HG03558 (cell line): ENCODE measurements around the gene HS3ST3B1.

Experiments
- ATAC-seq: cut with Tn5 transposase; IDR thresholded peaks from one replicate; pipeline ENCODE4 v1.9.1; 2021; ENCODE audit warnings: moderate number of reproducible peaks; ENCODE audit not compliant: unreplicated experiment; ENCODE audit errors: extremely low read depth

HS3ST3B1 gene

DNA sequence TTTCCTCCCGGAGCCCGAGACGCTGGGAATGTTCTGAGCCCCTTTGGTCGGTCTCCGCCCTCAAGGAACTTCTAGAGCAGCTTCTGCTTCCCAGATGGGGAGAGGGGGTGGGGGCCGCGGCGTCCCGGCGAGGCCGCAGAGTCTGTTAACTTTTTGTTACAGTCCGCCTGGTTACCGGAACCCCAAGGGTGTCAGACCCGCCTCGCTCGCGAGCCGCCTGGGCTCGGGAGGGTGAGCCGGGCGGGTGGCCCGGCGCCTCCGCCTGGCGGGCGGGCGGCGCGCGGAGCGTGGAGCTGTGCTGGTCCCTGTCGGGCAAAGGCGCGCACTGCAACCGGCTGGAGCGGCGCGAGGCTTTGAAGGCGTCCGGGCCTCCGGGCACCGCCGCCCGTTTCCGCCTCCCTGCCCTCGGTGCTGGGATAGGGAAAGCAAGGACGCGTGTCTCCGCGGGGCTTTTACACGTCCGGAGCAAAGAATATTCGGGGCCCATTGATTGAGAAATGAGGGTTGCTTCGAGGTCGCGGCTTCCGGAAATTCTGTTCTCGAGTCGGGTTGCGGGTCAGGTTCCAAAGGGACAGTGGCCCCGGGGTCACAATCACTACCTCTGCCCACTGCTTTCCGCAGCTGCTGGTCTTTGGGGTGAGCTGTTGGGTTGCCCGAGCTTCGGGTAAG is 1.7 kb downstream of the HS3ST3B1 start:
- no peak for ATAC-seq

DNA sequence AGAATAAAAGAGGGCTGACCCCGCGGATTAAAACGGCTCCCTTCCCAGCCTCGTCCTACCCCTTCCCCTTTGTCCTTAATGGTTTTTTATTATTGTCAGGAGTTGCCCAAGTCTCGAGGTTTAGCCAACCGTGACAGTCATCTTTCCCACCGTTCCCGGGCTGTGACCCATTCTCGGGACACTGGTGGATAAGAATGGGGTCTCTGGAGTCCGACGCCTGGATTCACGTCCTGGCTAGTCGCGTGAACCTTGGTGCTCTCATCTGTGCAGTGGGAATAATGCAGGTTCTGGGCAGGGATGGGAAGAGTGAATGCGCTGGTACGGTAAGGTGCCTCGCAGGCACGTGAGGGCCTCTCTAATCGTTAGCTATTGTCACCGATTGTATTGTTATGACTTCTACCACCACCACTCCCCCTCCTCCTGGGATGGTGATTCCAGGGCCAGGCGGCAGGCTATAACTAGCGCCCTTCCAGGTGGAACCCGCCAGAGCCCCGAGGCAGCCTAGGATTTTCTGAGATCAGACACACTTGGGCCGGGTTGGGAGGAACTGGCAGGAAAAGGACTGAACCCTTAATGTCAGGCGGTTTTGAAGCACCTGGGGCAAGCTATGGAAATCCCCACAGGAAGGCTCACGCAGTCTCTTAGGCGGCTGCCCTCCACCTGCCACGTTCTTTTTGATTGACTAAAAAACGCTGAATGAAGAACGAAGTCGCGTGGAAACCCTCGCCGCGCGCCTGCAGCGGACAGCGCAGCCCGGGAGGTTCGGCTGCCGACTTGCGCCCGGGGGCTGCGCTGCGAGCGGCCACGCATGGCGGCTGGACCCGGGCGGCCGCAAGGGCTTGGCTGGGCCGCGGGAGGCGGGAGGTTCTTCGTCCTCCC is 2.7 kb downstream of the HS3ST3B1 start:
- ATAC-seq = no peak

DNA sequence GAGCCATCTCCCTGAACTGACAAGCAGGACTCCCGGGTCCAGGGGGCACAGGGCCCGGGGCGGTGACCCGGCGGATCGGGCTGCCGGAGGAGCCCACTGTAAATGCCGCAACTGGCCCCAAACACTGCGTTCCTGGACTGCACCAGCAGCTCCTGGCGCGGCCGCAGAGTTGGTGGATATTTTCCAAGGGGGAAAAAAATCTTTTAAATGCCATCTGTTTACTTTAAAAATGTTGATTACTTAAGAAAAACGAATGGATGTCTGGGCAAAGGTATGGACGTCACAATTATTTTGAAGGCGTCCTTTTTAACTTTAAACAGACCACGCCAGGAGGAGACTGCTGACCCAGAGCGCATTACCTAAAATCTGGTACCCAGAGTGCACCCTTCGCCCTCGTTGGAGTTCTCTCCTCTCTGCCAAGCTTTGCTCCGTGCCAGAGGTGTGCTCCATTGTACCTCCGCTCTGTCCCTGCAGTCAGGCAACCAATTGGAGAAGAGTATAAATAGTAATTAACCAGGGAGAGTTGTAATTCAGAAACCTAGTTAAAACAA is 3.4 kb downstream of the HS3ST3B1 start:
- ATAC-seq = no peak

DNA sequence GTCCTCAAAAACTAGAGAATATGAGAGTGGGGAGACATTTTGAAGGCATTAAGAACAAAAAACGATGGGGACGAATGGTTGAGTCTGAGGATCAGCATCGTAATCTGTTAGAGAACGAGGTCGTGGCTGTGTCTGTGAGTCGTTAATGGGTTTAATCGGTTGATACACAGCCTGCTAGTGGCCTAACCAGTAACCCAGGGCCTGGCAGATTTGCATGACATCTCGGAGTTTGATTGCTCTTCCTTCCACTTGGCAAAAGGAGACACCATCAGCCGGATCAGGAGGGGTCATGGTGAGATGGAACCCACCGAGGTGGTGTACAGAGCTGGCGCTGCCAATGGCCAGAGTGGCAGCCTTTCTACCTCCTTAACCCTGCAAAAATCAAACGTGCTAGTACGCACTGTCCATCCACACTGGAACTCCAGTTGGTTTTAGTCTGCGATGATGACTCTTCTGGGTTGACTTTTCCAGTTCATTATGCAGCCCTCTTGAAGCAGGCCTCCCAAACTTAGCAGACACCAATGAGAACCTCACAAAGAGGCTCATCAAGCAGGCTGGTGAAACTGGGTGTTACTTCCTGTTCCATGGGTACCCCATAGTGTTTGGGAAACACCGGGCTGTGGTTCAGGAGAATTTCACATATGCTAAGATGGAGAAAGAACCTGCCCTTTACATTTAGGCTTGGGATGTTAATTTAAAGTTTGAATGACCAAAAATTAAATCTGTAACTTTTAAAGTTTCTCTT is 4.1 kb downstream of the HS3ST3B1 start:
- no peak for ATAC-seq

DNA sequence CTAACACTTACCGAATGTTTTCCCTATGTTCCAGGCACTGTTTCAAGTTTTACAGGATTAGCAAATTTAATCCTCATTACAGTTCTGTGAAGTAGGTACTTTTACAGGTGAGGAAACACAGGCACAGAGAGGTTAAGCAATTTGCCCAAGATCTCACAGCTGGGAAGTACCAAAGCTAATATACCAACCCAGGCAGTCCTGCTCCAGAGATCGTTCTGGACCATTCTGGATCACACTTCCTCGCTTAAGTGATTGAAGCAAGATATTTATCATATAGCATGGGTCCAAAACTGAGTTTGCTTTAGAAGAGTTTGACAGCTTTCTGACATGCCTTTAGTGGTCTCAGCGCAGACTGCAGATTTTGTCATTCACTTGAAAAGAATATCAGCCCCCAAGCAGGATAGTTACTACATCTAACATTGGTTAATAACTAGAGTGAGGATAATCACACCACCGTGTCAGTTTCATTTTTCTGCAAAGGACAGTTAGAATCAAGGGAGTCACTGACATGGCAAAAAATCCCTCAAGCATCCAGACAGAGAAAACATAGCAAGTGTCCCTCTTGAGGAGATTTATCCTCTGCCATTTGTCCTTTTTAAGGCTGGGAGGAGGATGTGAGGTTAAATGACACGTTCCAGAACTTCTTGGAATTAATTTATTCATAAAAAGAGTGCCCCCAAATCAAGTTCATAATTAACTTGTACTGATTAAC is 5.1 kb downstream of the HS3ST3B1 start:
- ATAC-seq = no peak

DNA sequence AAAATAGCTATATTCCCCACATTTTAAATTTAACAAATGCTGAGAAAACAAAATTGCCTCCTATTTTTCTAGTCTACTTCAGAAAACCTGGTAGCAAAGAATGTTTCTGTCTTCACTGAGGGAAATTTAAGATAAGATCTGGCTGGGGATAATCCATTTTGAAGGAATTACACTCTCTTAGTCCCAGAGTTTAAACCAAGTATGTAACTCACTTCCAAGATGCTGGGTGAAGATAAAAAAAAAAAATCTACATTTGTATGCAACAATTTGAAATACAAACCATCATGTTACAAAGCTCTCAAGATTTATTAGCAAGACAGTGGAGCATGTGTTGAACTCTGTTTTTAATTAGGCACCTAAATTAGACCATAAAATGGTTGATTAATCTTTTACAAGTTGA is 5.7 kb downstream of the HS3ST3B1 start:
- no peak for ATAC-seq

DNA sequence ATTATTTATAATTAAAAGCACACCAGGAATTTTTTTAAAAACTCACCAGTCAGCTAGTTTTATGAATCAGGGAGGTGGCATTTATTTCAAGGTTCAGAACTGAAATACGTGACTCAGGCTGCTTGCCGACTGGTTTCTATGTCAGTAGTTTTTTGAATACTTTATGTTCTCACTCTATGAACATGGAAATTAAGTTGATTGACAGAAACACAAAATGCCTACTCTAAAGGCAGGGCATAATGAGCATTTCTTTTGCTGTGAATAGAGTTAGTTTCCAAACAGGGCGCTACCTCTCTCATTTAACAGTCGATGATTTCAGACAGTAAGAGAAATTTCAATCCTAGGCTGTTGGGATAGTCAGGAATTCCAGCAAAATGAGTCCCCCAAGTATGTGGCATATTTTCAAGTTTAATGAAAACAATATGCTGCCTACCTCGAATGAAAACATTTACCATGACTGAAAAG is 6.7 kb downstream of the HS3ST3B1 start:
- ATAC-seq = no peak

DNA sequence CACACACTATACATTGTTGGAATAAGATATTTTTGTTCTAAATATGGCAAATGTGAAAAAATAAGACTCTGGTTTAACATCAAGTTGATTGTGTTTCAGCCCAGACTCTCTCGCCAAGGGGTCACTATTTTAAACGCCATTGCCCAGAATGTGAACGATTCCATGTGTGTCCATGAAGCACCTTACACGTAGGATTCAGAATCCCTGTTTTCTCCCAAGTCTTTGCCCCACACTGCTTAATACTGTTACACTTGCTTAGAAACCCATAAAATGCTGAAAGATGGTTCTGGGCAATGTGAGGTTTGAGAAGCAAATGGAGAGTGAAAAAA is 7.7 kb downstream of the HS3ST3B1 start:
- ATAC-seq = no peak

DNA sequence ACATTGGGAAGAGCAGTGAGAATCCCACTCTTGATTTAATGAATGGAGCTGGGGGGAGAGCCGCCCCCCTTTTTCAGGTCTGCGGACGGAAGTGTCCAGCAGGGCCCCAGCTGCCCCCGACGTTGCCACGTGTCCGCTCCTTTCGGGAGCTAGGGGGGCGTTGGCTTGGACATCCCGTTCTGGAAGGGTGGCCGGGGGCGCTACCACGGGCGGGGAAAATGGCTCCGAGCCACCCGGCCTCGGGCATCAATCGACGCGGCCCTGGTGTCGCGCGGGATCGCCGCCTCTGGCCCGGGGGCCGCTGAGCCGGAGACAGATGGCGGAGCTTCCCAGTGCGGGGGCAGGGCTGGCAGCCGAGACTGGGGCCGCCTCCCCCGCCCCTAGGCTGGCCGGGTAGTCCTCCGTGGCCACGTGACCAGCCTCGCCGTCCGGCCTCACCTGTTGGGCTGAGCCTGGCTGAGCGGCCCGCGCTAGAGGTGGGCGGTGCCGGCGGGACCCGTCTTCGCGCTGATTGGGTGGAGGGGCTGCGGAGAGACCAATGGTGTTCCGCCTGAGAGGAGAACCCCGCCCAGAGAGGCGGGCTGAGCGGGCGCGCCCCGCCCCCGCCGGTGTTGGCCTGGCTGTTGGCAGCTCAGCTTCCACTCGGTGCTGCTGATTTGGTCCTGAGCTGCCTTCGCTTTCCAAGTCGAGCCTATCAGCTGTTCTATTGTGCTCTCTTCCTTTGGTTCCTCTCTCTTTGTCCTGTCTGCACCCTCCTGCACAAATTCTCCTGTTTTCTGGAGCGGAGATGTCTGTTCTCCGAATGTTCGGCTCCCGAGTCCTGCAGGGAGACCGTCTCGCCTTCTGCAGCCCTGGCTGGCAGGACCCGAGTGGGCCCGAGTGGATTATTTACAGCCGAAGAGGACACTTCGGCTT is 8.3 kb downstream of the HS3ST3B1 start:
- ATAC-seq = no peak

DNA sequence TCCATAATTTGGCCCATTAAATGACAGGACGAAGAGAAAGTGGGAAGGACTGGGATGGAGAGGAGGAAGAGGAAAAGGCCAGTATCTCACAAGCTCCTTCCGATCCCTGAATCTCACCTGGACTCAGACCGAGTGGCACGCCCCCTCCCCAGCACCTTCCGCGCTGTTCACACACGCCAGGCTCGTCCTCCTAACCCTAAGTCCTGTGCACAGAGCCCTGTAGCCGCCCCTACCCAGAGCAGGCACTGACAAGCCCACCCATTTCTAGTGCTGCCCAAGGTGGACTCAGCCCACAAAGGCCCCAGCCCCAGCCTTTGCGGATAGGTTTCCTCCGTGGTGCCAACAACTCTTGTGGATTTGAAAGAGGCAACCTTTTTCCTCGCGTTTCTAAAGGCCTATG is 9.2 kb downstream of the HS3ST3B1 start:
- no peak for ATAC-seq

DNA sequence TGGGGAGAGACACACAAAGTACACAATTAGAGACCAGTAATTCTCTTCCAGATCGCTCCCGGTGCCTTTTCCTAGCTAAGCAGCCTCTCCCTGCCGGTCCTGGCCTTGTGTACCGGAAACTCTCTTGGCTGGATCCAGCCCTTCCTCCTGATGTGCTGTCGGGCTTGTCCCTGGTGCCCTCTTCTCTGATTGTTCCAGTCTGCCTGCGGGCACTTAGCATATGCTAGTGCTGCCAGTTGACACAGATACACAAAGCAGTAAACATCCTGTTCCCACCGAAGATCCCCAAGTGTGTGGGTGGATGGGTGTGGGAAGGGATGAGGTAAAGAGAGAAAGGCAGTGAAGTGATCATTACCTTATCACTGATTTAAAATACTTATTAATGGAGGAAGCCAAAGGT is 9.7 kb downstream of the HS3ST3B1 start:
- no peak for ATAC-seq

DNA sequence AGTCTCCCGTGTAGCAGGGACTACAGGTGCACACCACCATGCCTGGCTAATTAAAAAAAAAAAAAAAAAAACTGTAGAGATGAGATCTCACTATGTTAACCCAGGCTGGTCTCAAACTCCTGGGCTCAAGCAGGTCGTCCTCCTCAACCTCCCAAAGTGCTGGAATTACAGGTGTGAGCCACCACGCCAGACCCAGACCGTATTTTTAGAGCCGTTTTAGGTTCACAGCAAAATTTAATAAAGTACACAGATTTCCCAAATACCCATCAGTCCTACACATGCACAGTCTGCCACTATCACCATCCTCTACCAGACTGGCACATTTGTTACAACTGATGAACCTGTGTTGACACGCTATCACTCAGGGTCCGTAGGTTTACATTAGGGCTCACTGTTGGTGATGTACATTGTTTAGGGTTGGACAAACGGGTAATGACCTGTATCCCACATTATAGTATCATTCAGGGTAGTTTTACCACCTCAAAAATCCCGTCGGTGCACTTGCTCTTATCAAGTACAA is 10.4 kb downstream of the HS3ST3B1 start:
- no peak for ATAC-seq

DNA sequence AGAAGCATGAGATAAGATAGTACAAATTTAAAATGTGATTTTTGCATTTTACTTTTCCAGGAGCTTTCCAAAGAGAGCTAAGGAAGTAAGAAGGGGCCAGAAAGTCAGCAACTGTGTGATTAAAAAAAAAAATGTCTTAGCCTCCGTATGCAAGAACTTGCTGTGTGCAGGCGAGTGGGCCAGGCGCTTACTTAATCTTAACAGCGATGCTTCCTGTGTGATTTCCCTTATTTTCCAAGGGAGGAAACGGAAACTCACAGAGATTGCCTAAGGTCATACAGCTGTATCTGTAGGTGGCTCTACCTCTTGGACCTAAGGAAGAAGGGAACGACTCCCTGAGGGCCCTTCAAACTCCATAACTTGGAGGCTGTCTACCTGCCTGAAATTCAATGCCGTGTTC is 11.1 kb downstream of the HS3ST3B1 start:
- no peak for ATAC-seq

DNA sequence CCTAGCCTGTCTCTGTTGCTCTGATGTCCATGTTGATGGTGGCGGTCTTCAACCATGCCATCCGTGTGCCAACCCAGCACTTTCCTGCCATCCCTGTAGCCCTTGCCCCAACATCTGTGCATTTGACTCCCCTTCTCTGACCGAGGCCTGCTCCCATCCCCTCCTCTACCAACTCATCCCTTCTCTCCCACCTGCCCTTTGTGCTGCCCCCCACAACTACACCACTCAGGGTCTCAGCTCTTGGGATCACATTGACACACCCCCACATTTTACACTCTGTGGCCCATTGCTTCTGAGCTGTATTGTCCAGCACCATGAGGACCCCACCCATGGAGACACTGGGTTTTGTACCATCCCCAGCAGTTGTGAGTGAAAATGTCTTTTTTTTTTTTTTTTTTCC is 11.6 kb downstream of the HS3ST3B1 start:
- no peak for ATAC-seq

DNA sequence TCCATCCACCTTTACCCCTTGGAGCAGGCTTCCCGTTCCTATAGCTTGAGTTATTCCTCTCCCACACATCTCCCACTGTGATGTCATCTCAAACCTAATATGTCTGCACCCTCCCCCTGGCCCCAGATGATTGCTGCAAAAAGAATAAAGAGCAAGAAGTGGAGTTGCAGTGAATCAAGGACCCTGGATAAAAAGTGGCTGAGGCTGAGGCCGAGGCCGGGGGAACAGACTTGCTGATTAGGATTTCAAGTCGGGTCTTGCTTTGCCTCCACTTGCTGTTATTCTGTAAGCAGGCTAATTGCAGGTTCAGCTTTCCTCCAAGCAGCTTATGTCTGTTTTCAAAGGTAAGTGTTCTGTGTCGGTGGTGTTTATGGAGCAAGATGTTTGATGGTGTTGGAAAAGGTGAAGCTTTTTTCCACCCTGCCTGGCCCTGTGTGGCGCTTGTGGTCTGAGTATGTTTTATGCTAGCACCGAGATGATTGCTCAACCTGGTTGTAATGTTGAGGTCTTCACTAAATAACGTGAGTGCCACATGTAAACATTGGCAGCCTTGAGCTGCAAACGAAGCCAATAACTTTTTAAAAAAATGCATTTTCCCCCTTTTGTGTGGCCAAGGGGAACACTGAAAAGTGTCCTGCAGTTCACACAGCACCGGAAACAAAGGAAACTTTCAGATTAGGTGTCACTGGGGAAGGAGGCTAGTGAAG is 15.4 kb downstream of the HS3ST3B1 start:
- no peak for ATAC-seq

DNA sequence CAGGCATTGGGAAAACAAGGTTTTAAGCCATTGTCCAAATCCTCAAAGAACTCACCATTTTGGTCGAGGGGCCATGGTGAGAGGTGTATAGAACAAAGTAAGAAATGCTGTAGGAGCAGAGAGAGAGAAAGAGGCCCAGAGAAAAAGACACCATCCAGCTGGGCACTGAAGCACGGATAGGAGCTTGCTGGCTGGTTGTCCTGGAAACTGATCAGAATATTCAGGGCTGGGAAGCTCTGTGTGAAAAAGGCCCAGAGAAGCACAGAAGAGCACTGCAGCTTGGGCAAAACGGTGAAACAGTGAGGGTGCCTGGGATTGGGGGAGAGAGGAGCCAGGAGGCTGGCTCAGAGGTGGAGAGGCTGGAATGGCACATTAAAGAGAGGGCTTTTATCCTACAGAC is 16.5 kb downstream of the HS3ST3B1 start:
- ATAC-seq = no peak

DNA sequence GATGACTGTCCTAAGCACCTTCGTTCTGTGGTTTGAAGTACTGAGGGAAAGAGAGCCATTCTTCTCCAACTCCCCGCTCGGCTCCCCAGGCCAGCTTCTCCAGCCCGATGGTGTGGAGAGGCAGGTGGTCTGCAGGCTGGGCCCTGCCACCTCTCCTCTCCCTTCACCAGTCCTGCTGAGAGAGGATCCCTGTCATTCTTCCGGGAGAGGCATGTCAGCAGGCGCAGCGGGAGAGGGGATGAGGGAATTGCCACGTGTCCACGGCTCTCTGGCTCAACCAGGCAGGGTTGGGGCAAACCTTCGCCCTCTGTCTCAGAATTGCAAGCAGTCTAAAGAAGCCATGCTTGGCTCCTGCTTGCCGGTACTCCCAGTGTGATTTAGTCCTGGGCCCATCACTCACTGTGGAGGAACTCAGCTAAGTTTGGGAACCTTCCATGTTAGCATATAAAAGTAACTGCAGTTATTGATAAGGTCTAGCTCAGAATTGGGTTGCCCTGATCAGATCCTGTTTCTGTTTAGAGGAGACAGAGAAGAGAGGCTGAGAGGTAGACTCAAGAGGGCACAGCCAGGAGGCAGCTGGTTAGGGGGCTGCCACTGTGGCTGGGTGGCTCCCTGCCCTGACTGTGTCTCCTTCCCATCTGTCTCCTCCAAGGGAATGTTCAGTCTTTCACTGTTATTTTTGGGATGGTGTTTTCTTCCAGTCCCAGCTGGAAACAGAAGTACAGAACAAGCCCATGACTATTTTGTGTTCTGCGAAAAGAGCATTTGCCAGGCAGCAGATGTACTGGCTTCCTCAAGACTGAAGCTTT is 17.4 kb downstream of the HS3ST3B1 start:
- no peak for ATAC-seq

DNA sequence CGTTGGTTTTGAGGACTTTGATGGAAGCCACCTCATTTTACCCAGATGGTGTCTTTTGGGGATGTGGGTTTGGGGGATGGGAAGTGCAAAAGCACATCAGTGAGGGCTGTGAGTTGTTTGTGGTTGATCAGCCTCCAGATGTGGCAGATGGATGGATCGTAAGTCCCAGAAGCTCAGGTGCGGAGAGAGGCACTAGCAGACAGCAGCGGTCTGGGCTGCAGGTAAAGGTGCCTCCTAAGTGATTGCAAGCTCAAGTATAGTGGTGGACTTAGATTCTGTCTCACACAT is 18.0 kb downstream of the HS3ST3B1 start:
- no peak for ATAC-seq
